CD14-positive monocyte (primary cell): ENCODE data around the gene HPRT1. TPM values are rescaled to one million over a fixed set of nuclear protein-coding genes. Genes with fewer than 3 reads are reported as not detected.

Source experiments
- DNase-seq, 3 donors: peaks; one replicate each; pipeline ENCODE4 v3.0.0-alpha.2; 2011 to 2022
- H2AFZ ChIP-seq: 2 replicates; pipeline ENCODE4 v1.6.0; 2012; ENCODE audit warnings: mild to moderate bottlenecking, low read depth, low read length, inconsistent platforms; ENCODE audit not compliant: insufficient read depth, poor library complexity, severe bottlenecking
- H3K27ac ChIP-seq, 2 donors: 1 replicate in 1 of 2; 2 replicates in 1 of 2; pipeline ENCODE4 v1.5.1; 2012 to 2013; ENCODE audit warnings: low read length in 2 of 2, control low read depth in 1 of 2, inconsistent platforms in 1 of 2, low read depth in 1 of 2, mild to moderate bottlenecking in 1 of 2
- H3K27me3 ChIP-seq, 2 donors: one replicate each; pipeline versions ENCODE4 v1.6.0 to v1.6.1; 2011 to 2013; ENCODE audit warnings: low read length in 2 of 2; ENCODE audit not compliant: control insufficient read depth in 2 of 2, insufficient read depth in 2 of 2
- H3K36me3 ChIP-seq, 2 donors: replicated peaks in 1 of 2; 1 replicate in 1 of 2; 2 replicates in 1 of 2; pipeline versions ENCODE4 v1.5.1 to v1.6.1; 2012 to 2013; ENCODE audit warnings: low read length in 2 of 2, control low read depth in 1 of 2, inconsistent platforms in 1 of 2, mild to moderate bottlenecking in 1 of 2; ENCODE audit not compliant: insufficient read depth in 2 of 2, control insufficient read depth in 1 of 2
- H3K4me1 ChIP-seq, 2 donors: 1 replicate in 1 of 2; 2 replicates in 1 of 2; pipeline versions ENCODE4 v1.5.1 to v1.6.1; 2012 to 2013; ENCODE audit warnings: low read length in 2 of 2, control low read depth in 1 of 2, inconsistent platforms in 1 of 2, mild to moderate bottlenecking in 1 of 2, moderate library complexity in 1 of 2; ENCODE audit not compliant: insufficient read depth in 2 of 2, control insufficient read depth in 1 of 2
- H3K4me2 ChIP-seq: replicated peaks from 2 replicates; pipeline ENCODE3; 2012; ENCODE audit warnings: low read length, moderate library complexity, mild to moderate bottlenecking; ENCODE audit not compliant: poor library complexity, severe bottlenecking; ENCODE audit errors: extremely low read depth
- H3K4me3 ChIP-seq, 3 experiments: fragments of 200-600 bp in 1 of 3; sonication (generic) in 1 of 3; replicated peaks in 1 of 3; 1 replicate in 2 of 3; 2 replicates in 1 of 3; pipeline ENCODE4 v1.5.1; 2011 to 2013; ENCODE audit warnings: low read length in 3 of 3, mild to moderate bottlenecking in 3 of 3, control low read depth in 2 of 3, low read depth in 2 of 3, inconsistent platforms in 1 of 3, moderate library complexity in 1 of 3
- H3K79me2 ChIP-seq: 2 replicates; pipeline ENCODE4 v1.6.0; 2012; ENCODE audit warnings: mild to moderate bottlenecking, control low read depth, inconsistent platforms, low read length, moderate library complexity; ENCODE audit not compliant: insufficient read depth
- H3K9ac ChIP-seq: 2 replicates; pipeline ENCODE4 v1.6.0; 2017; ENCODE audit warnings: low read length, mild to moderate bottlenecking; ENCODE audit not compliant: insufficient read depth, poor library complexity, severe bottlenecking
- H3K9me3 ChIP-seq, 2 donors: replicated peaks in 1 of 2; 1 replicate in 1 of 2; 2 replicates in 1 of 2; pipeline versions ENCODE4 v1.5.1 to v1.6.1; 2012 to 2013; ENCODE audit warnings: low read length in 2 of 2, control low read depth in 1 of 2; ENCODE audit not compliant: control insufficient read depth in 1 of 2, insufficient read depth in 1 of 2
- H4K20me1 ChIP-seq: 2 replicates; pipeline ENCODE4 v1.6.0; 2012; ENCODE audit warnings: mild to moderate bottlenecking, low read length, control low read depth, moderate library complexity; ENCODE audit not compliant: insufficient read depth
- H3K27ac Mint-ChIP-seq, 7 donors: one replicate each; pipeline ENCODE4 v1.8.0; 2020; ENCODE audit warnings: mild to moderate bottlenecking in 7 of 7, mixed read lengths in 7 of 7, moderate library complexity in 6 of 7, inconsistent platforms in 2 of 7
- H3K27me3 Mint-ChIP-seq, 3 donors: one replicate each; pipeline ENCODE4 v1.8.0; 2021 to 2022; ENCODE audit warnings: low read depth in 3 of 3, mild to moderate bottlenecking in 3 of 3, mixed read lengths in 3 of 3, moderate library complexity in 3 of 3, inconsistent platforms in 1 of 3
- H3K36me3 Mint-ChIP-seq, 2 donors: one replicate each; pipeline ENCODE4 v1.8.0; 2020; ENCODE audit warnings: mixed read lengths in 2 of 2, inconsistent platforms in 1 of 2, mild to moderate bottlenecking in 1 of 2
- H3K4me1 Mint-ChIP-seq: one replicate; pipeline ENCODE4 v1.8.0; 2020; ENCODE audit warnings: mild to moderate bottlenecking, mixed read lengths
- H3K4me3 Mint-ChIP-seq, 2 donors: one replicate each; pipeline ENCODE4 v1.8.0; 2020; ENCODE audit warnings: mild to moderate bottlenecking in 2 of 2, mixed read lengths in 2 of 2, moderate library complexity in 1 of 2
- H3K9me3 Mint-ChIP-seq, 7 donors: one replicate each; pipeline ENCODE4 v1.8.0; 2020 to 2022; ENCODE audit warnings: mixed read lengths in 7 of 7, mild to moderate bottlenecking in 6 of 7, moderate library complexity in 6 of 7, inconsistent platforms in 2 of 7
- CTCF ChIP-seq: fragments of 200-600 bp; IDR thresholded peaks from one replicate; pipeline ENCODE4 v1.8.0; 2022; ENCODE audit warnings: antibody characterized with exemption, mild to moderate bottlenecking
- WGBS: methylation state at CpG from one replicate; pipeline ENCODE4 v1.1.5; 2013; ENCODE audit warnings: missing lambda C conversion rate; ENCODE audit not compliant: insufficient coverage; 5-methylcytosine and 5-hydroxymethylcytosine counted together
- intact Hi-C, 2 donors: fragments of 100-400 bp; cut with micrococcal nuclease; formaldehyde crosslinking; loops; one replicate each; pipeline versions ENCODE4 v1.15.0 to v1.15.1; 2023
- polyA plus RNA-seq, 3 donors: library from polyadenylated mRNA; depleted of rRNA in 1 of 3; unstranded in 2 of 3; stranded (reverse) in 1 of 3; fragments of 300-500 nt in 2 of 3; fragments of >200 nt in 1 of 3; fragmentation: Illumina TruSeq in 2 of 3; gene quantifications; 1 replicate in 2 of 3; 2 replicates in 1 of 3; pipeline ENCODE4 v1.2.3, GENCODE V29; 2012 to 2021

The HPRT1 gene
- polyA plus RNA-seq, 3 donors, result 13.0 to 56.4 (median 54.5) TPM

GRCh38 chrX:134546187-134546586, 86.2 kb downstream of the HPRT1 start:
- intact Hi-C loops, result no loop called here
- Mint-ChIP-seq H3K27me3 (peaks cover 10 to 56% (median 48%) of the 10 kb centered on the region in 3 donors), H3K36me3 (peaks cover 4% of the 10 kb centered on the region in 2 donors), H3K4me3 (peak overlapping the region in 1 of 2 donors; percentile 35), H3K4me1 (peaks cover 55% of the 10 kb centered on the region), H3K27ac (no peak overlapping the region), H3K9me3 (peaks cover 0 to 32% (median 11%) of the 10 kb centered on the region in 7 donors)
- Histone ChIP-seq H3K9ac (no peak overlapping the region), H3K9me3 (peaks cover 0 to 9% of the 10 kb centered on the region in 2 donors), H3K27me3 (peaks cover 13 to 60% of the 10 kb centered on the region in 2 donors), H3K4me3 (no peak overlapping the region), H3K4me1 (peaks cover 31 to 37% of the 10 kb centered on the region in 2 donors), H3K79me2 (no peaks in the 10 kb centered on the region), H2AFZ (no peak overlapping the region), H3K27ac (no peak overlapping the region), H4K20me1 (no peaks in the 10 kb centered on the region), H3K4me2 (no peak overlapping the region), H3K36me3 (no peaks in the 10 kb centered on the region)
- DNase-seq, result no peak
- WGBS, result 95% methylated on average over 20 of the region's 35 CpGs
- TF ChIP-seq CTCF, result no peak

GRCh38 chrX:134547047-134547679, 87.2 kb downstream of the HPRT1 start:
- H3K36me3 Mint-ChIP-seq, result peaks cover 4% of the 10 kb centered on the region in 2 donors
- peaks cover 31 to 39% of the 10 kb centered on the region in 2 donors for H3K4me1 ChIP-seq
- peaks cover 60% of the 10 kb centered on the region for H3K4me1 Mint-ChIP-seq
- no peaks in the 10 kb centered on the region for H3K36me3 ChIP-seq
- DNase-seq, result no peak
- H3K4me2 ChIP-seq, result no peak overlapping the region
- H3K27ac Mint-ChIP-seq, result no peak overlapping the region
- peaks cover 0 to 41% (median 11%) of the 10 kb centered on the region in 7 donors for H3K9me3 Mint-ChIP-seq
- no peak overlapping the region for H2AFZ ChIP-seq
- intact Hi-C loops, result no loop called here
- no peaks in the 10 kb centered on the region for H3K79me2 ChIP-seq
- no peaks in the 10 kb centered on the region for H4K20me1 ChIP-seq
- H3K4me3 ChIP-seq, result no peak overlapping the region
- H3K27me3 ChIP-seq, result peaks cover 18 to 69% of the 10 kb centered on the region in 2 donors
- no CpG with 5 or more reads among the region's 7 CpGs for WGBS
- TF ChIP-seq CTCF, result no peak
- H3K9ac ChIP-seq, result no peak overlapping the region
- H3K9me3 ChIP-seq, result peaks cover 0 to 9% of the 10 kb centered on the region in 2 donors
- H3K27ac ChIP-seq, result no peak overlapping the region
- H3K4me3 Mint-ChIP-seq, result peak overlapping the region in 1 of 2 donors; percentile 67
- H3K27me3 Mint-ChIP-seq, result peaks cover 10 to 62% (median 51%) of the 10 kb centered on the region in 3 donors
